NAMALWA (cell line): ENCODE measurements around the gene CCR1.
A peak's percentile ranks its signal among the peaks of the same experiment; 100 is the strongest.
"Not testable (repeated sequence)": the region's sequence is repeated elsewhere in the genome, so short reads cannot be mapped to it uniquely, and the experiment has no call there.

ENCODE experiments used
- DNase-seq: peaks from one replicate; pipeline ENCODE4 v3.0.0-alpha.2; 2015; ENCODE audit warnings: low spot score

Gene CCR1

DNA sequence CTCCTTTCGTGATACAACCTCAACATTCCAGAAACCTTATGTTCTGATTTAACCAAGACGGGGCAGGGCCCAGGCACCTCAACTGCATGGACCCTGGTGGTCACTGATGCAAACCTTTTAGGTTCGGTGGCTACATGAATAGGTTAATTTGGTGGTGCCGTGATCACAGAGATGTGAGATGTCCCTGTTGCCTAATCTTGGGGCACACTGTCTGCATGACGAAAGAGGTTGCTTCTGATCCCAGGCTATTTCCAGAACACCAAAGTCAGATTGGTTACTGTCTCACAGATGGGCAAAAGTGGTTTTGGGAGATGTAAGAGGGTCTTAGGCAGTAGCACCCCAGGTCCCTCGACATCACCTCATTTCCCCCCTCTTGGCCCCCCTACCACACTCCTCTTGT lies 4.0 kb upstream of the CCR1 start:
- no peak for DNase-seq

- no peak for DNase-seq
These were observed 1.8 kb upstream of the CCR1 start for GRCh38 chr3:46209746-46210470.

- DNase-seq: no peak
These were observed 940 bp upstream of the CCR1 start for GRCh38 chr3:46209053-46209452.

DNA sequence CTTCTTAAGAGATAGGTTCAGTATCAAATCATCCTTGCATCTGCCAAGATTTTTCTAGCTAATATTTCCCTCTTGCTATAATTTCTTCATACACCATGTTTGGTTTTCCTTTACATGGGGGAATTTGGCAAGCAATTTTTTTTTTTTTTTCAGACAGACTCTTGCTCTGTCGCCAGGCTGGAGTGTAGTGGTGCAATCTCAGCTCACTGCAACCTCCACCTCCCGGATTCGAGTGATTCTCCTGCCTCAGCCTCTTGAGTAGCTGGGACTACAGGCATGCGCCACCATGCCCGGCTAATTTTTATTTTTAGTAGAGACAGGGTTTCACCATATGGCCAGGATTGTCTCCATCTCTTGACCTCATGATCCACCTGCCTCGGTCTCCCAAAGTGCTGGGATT lies 599 bp downstream of the CCR1 start:
- DNase-seq: not testable (repeated sequence)

DNA sequence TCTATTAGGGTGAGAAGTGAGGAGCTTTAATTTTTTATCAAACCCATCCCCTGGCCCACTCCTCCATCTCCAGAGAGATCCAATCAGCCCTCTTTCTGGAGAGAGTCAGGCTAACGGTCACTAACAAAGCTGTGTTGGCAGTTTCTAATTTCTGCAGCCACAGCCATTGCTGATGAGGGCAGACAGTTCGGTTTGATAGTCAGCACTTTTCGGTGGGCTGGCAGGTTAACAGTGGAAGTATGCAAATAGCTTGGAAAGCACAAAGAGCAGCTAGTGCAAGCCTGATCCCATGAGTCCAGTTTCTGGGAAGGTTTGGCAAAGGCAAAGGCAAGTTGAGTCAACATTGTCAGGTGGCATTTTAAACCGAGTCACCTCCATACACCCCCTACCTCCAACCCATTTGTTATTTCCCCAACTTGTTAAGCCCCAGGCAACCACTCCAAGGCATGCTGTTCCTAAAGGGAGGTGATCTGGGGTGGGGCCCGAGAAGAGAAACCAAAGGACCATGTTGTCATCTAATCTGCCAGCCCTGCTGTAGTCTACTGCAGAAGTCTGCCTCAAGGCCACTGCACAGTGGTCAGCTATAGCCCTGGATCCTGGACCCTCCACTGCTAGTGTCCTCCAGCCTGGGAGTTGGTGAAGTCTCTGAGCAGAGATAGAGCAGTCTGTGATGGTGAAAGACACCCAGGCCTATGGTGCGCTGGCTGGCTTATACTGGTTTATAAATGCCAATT lies 1.7 kb downstream of the CCR1 start:
- no peak for DNase-seq

DNA sequence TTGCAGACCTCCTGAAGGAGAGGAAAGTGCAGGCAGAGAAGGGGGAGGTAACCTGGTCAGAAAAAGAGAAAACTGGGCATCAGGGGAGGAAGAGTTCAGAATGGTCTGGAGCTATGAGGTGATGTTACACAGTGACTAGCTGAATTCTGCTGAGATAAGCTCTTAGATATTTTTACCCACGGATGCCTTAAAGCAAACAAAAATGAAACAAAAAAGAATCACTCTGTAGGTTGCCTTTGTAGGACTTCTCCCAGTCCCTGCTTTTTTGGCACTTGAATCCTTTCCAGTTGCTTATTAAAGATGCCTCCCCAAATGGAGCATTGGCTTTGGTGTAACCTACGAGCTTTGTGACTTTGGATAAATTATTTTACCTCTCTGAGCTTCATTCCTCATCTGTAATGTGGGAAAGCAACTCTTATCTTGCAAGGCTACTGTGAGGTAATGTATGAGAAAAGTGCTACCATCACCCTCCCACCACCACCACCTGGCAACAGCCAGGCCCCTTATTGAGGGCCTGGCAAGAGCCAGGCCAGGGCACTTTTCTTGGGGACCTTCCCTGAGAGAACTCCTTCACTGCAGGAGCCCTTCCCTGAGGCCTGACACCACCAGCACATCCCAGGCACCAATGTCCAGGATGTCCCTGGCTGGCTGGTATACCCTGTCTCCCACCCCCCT lies 2.7 kb downstream of the CCR1 start:
- DNase-seq: no peak

DNA sequence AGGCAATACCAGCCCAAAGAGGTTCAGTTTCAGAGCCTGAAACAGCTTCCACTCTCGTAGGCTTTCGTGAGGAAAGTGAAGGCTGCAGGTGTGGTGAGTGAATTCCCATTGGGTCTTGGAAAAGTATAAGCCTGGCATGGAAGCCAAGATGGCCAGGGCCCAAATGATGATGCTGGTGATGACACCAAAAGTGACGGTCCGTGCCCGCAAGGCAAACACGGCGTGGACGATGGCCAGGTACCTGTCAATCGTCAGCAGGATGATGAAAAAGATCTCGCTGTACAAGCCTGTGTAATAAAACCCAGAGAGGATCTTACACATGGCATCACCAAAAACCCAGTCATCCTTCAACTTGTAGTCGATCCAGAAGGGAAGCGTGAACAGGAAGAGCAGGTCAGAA lies 4.4 kb downstream of the CCR1 start:
- DNase-seq: no peak

- no peak for DNase-seq
These were observed 5.6 kb downstream of the CCR1 start for GRCh38 chr3:46202535-46202934.

GRCh38 chr3:46200790-46201189 lies 7.3 kb downstream of the CCR1 start:
- no peak for DNase-seq

GRCh38 chr3:46200211-46200610 lies 7.9 kb downstream of the CCR1 start:
- no peak for DNase-seq

DNA sequence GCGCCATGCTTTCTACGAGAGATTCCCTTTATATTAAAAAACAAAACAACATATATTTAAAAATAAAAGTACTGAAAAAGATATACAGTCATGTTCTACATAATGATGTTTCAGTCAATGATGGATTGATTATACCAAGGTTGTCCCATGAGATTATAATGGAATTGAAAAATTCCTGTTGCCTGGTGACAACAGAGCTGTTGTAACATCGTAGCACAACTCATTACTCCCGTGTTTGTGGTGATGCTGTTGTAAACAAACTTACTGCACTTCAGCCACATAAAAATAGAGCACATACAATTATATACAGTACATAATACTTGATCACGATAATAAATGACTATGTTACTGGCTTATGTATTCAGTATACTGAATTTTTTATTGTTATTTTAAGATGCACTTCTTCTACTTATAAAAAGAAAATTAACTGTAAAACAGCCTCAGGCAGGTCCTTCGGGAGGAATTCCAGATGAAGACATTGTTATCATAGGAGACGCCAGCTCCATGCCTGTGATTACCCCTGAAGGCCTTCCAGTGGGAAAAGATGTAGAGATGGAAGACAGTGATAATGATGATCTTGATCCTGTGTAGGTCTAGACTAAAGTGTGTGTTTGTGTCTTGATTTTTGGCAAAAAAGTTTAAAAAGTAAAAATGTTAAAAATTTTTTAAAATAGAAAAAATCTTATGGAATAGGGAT lies 11.7 kb downstream of the CCR1 start:
- no peak for DNase-seq

- DNase-seq: no peak
These were observed 13.1 kb downstream of the CCR1 start for GRCh38 chr3:46194868-46195553.

DNA sequence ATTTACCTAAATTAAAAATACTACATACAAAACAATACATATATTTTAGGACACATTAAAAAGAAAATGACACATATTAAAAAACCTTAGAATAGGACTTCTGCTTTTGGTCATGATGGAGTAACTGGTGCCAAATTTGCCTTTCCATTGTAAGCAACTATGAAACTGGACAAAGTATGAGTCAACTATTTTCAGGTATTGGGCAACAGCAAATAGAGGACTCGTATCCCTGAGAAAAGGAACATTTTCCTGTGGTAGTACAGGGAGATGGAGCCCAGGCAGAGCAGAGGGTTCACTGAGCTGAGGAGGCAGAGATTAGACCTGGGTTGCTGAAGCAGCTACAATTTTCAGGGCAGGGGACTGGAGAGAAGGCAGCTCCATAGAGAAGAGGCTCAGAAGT lies 14.7 kb downstream of the CCR1 start:
- DNase-seq: no peak

DNA sequence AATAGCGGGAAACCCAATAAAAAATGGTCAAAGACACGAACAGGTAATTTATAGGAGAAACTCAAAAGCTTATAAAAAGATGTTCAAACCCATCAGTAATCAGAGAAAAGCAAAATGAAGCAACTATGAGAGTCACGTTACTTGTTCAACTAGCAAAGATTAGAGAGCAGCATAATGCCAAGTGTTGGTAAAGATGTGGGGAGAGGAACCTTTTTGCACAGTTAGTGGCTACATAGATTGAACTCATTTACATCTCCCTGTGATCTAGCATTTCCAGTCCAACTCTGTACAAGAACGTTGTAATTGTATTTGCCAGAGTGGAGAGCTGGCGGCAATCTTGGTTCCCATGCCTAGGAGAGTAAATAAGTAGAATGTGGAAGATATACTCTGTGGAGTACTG lies 15.2 kb downstream of the CCR1 start:
- DNase-seq: no peak

DNA sequence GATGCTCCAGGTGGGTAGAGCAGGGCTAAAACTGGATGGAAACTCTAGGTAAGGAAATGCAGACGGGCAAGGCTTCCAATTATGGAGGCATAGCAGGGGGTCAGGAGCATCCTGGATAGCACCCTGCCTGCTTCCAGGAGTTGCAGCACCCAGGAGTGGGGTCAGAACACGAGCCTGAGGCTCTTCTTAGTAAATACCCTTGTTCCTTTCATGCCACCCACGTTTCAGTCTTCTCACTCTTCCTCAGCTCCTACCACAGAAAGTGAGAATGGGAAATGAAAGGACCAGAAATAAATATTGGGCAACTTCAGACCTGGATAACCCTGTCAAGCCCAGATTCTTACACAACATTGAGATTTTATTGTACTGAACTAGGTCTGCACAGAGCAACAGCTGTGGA lies 16.4 kb downstream of the CCR1 start:
- no peak for DNase-seq

DNA sequence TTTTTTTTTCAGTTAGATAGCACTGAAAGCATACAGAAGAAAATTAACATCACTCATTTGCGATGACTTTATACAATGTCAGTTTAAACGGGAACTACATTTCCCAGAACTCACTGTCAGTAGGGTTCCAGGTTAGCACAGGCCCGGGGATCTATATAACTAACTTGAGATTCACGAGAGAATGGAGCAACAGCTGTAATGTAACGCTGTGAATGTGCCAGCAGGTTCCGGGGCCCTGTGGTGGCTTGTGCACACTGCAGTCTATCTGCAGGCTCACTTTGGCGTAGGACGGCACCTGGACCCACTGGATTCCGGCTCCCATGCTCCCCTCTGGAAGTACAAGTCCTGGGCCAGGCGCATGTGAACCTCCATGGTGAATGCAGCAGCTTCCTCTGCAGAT lies 19.4 kb downstream of the CCR1 start:
- DNase-seq: no peak

GRCh38 chr3:46187876-46188275 lies 20.2 kb downstream of the CCR1 start:
- no peak for DNase-seq

- DNase-seq: no peak
These were observed 20.8 kb downstream of the CCR1 start for GRCh38 chr3:46187341-46187700.

- peak; percentile 57 for DNase-seq
These were observed 21.4 kb downstream of the CCR1 start for GRCh38 chr3:46186471-46187340.

GRCh38 chr3:46184469-46184868 lies 23.6 kb downstream of the CCR1 start:
- DNase-seq: no peak

GRCh38 chr3:46183330-46183729 lies 24.8 kb downstream of the CCR1 start:
- no peak for DNase-seq
